Right lobe of liver (tissue), 6 donors: ENCODE data around the gene WAS. TPM values are rescaled to one million over a fixed set of nuclear protein-coding genes. Genes with fewer than 3 reads are reported as not detected.

ENCODE experiments used
- ATAC-seq, 4 donors: fragments of 200-7000 bp; cut with Tn5 transposase; one replicate each; pipeline ENCODE4 v1.9.1; 2020; ENCODE audit warnings: mild to moderate bottlenecking in 4 of 4, moderate library complexity in 4 of 4
- DNase-seq, 3 donors: peaks; one replicate each; pipeline ENCODE4 v3.0.0-alpha.2; 2020
- H3K27ac ChIP-seq, 3 donors: fragments of 200-600 bp; one replicate each; pipeline ENCODE4 v1.8.0; 2022
- H3K27me3 ChIP-seq, 2 donors: fragments of 200-600 bp; one replicate each; pipeline ENCODE4 v1.8.0; 2022
- H3K36me3 ChIP-seq, 4 donors: fragments of 200-600 bp; sonication (generic) in 1 of 4; one replicate each; pipeline versions ENCODE4 v1.5.1 to v1.8.0; 2017 to 2022; ENCODE audit warnings: control low read depth in 1 of 4
- H3K4me1 ChIP-seq, 4 donors: fragments of 200-600 bp; sonication (generic) in 1 of 4; one replicate each; pipeline versions ENCODE4 v1.5.1 to v1.8.0; 2017 to 2022; ENCODE audit warnings: control low read depth in 1 of 4
- H3K4me3 ChIP-seq, 3 donors: fragments of 200-600 bp; one replicate each; pipeline ENCODE4 v1.8.0; 2022
- H3K9me3 ChIP-seq, 4 donors: fragments of 200-600 bp; sonication (generic) in 1 of 4; one replicate each; pipeline versions ENCODE4 v1.5.1 to v1.8.0; 2017 to 2022; ENCODE audit warnings: control low read depth in 1 of 4
- CTCF ChIP-seq, 4 donors: fragments of 200-600 bp in 3 of 4; fragments of 450-650 bp in 1 of 4; IDR thresholded peaks; one replicate each; pipeline versions ENCODE4 v1.5.1 to v1.8.0; 2016 to 2022; ENCODE audit warnings: antibody characterized with exemption in 4 of 4, mild to moderate bottlenecking in 2 of 4
- POLR2A ChIP-seq: fragments of 450-650 bp; IDR thresholded peaks from one replicate; pipeline ENCODE4 v1.6.1; 2017; ENCODE audit warnings: antibody characterized with exemption, mild to moderate bottlenecking
- WGBS: methylation state at CpG from one replicate; pipeline ENCODE4 v1.1.6; 2018; ENCODE audit warnings: low coverage, low lambda C conversion rate; ENCODE audit not compliant: insufficient coverage; ENCODE audit errors: missing lambda C conversion rate; 5-methylcytosine and 5-hydroxymethylcytosine counted together
- intact Hi-C, 2 donors: fragments of 100-400 bp; cut with DNase I; formaldehyde crosslinking; loops; one replicate each; pipeline versions ENCODE4 v1.11.2 to v1.14.1; 2022
- long read RNA-seq: library from polyadenylated mRNA; unstranded; transcript quantifications from one replicate; pipeline ENCODE4 v2.0.0, GENCODE V29; 2019
- total RNA-seq, 6 experiments: library from RNA; depleted of rRNA in 2 of 6; stranded (reverse); fragments of >200 nt in 2 of 6; fragmentation: NEBNext Ultra II Directional in 3 of 6; extraction: Animal tissue kit (Norgen Biotek cat#: 25700) in 3 of 6; gene quantifications; one replicate each; pipeline versions ENCODE4 v1.1.0 to v1.2.4, GENCODE V29; 2016 to 2023
- donor health status: DM: no; HTN: yes; CAD: no.
- donor health status: DM: no; HTN: no; CAD: no.
- donor health status: DM: no; HTN: no; CAD: no.
- donor health status: DM: no; HTN: yes; CAD: no.
- donor health status: DM: no; HTN: yes; CAD: no.

The WAS gene
- total RNA-seq, result 1 to 10 TPM; 2.4 to 7.2 (median 4.8) TPM
- long read RNA-seq, result 0 reads

- Histone ChIP-seq H3K27ac (peak within 1 kb of the TSS in 2 of 3 donors; percentile 54 to 67), H3K36me3 (no peaks in the 10 kb centered on the region), H3K4me1 (peaks cover 0 to under 1% (median 0%) of the 10 kb centered on the region in 4 donors), H3K4me3 (peak within 1 kb of the TSS in 1 of 3 donors; percentile 31), H3K27me3 (no peaks in the 10 kb centered on the region), H3K9me3 (no peaks in the 10 kb centered on the region)
- ATAC-seq, result peak; percentile 46 to 74 (median 54)
- DNase-seq, result no peak
- TF ChIP-seq CTCF (IDR thresholded peaks at IDR 0.05) (no peak), POLR2A (no peak)
- intact Hi-C loops, result no loop called here
- 54% methylated on average over 10 of the region's 13 CpGs for WGBS
Observed at GRCh38 chrX:48683411-48683982, at the start of gene WAS. WAS (plus strand) TSS chrX:48683799; CDS start chrX:48683854, 55 bp downstream.

- Histone ChIP-seq H3K4me1 (no peaks in the 10 kb centered on the region), H3K4me3 (no peak overlapping the region), H3K27ac (no peak overlapping the region), H3K36me3 (no peaks in the 10 kb centered on the region), H3K9me3 (no peaks in the 10 kb centered on the region), H3K27me3 (no peaks in the 10 kb centered on the region)
- ATAC-seq, result no peak
- 33% methylated on average over 1 of the region's 1 CpG for WGBS
- TF ChIP-seq CTCF (IDR thresholded peaks at IDR 0.05) (no peak), POLR2A (no peak)
- intact Hi-C loops, result no loop called here
- DNase-seq, result no peak
Observed at GRCh38 chrX:48636301-48636700, 47.3 kb upstream of the WAS start.

GRCh38 chrX:48636776-48637175 is 46.8 kb upstream of the WAS start:
- H3K27me3 ChIP-seq, result no peaks in the 10 kb centered on the region
- H3K9me3 ChIP-seq, result no peaks in the 10 kb centered on the region
- no peak overlapping the region for H3K27ac ChIP-seq
- DNase-seq (no peak), ATAC-seq (no peak)
- H3K4me1 ChIP-seq, result no peaks in the 10 kb centered on the region
- TF ChIP-seq CTCF (IDR thresholded peaks at IDR 0.05), result no peak
- no peak for TF ChIP-seq POLR2A
- no peak overlapping the region for H3K4me3 ChIP-seq
- WGBS, result 27% methylated on average over 2 of the region's 2 CpGs
- intact Hi-C loops, result no loop called here
- H3K36me3 ChIP-seq, result no peaks in the 10 kb centered on the region

GRCh38 chrX:48645669-48646068 is 37.9 kb upstream of the WAS start:
- H3K27ac ChIP-seq, result no peak overlapping the region
- no peaks in the 10 kb centered on the region for H3K4me1 ChIP-seq
- no peaks in the 10 kb centered on the region for H3K36me3 ChIP-seq
- no peak for DNase-seq
- intact Hi-C loops, result no loop called here
- H3K27me3 ChIP-seq, result no peaks in the 10 kb centered on the region
- H3K9me3 ChIP-seq, result no peaks in the 10 kb centered on the region
- ATAC-seq, result no peak
- TF ChIP-seq CTCF (IDR thresholded peaks at IDR 0.05) (no peak), POLR2A (no peak)
- no peak overlapping the region for H3K4me3 ChIP-seq
- 77% methylated on average over 7 of the region's 7 CpGs for WGBS
